ENCODE results near the gene RPL19. TPM values are rescaled to one million over a fixed set of nuclear protein-coding genes. Genes with fewer than 3 reads are reported as not detected.

Gene RPL19
- total RNA-seq, 6 donors from 2014 or later: 1,356 to 1,902 (median 1,599) TPM

DNA sequence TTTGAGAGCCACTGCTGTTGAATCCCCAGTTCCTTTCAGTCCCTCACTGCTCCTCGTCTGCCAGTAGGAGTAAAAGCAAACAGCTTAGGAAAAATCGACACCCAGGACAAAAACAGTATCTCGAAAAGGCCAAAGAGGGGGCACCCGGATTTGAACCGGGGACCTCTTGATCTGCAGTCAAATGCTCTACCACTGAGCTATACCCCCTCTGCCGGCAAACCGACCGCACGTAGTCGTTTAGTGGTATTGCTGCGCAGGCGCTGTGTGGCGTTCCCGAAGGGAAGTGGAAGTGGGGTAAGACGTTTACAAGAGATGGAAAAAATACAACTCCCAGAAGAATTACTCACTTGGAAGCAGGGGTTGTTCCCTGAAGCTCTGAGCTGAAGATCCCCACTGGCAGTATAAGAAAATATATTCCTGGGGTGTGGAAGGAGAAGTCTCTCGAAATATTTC lies 46.5 kb upstream of the RPL19 start:
- DNase-seq (peak; percentile 89 to 91), ATAC-seq (ENCODE audit: low FRiP score in 2 of 2) (peak; percentile 90 to 93)
- 0 to 1% methylated on average over 15 to 16 of the region's 16 CpGs for WGBS, 2 donors
- H3K27ac ChIP-seq: peak overlapping the region; percentile 81 to 98 (median 90)
- peaks cover 16 to 35% (median 25%) of the 10 kb centered on the region in 4 donors for H3K4me1 ChIP-seq
- H3K4me3 ChIP-seq: peak overlapping the region; percentile 63 to 85 (median 74)
- H3K9me3 ChIP-seq: no peaks in the 10 kb centered on the region
- peaks cover 0 to 16% (median 8%) of the 10 kb centered on the region in 4 donors for H3K27me3 ChIP-seq
- TF ChIP-seq POLR2A (IDR thresholded peaks at IDR 0.05): peak in 1 of 4 donors; percentile 36
- no peak for TF ChIP-seq EP300 (IDR thresholded peaks at IDR 0.05)
- peak; percentile 32 to 53 for TF ChIP-seq POLR2AphosphoS5 (IDR thresholded peaks at IDR 0.05)
- TF ChIP-seq, protein P1, sequence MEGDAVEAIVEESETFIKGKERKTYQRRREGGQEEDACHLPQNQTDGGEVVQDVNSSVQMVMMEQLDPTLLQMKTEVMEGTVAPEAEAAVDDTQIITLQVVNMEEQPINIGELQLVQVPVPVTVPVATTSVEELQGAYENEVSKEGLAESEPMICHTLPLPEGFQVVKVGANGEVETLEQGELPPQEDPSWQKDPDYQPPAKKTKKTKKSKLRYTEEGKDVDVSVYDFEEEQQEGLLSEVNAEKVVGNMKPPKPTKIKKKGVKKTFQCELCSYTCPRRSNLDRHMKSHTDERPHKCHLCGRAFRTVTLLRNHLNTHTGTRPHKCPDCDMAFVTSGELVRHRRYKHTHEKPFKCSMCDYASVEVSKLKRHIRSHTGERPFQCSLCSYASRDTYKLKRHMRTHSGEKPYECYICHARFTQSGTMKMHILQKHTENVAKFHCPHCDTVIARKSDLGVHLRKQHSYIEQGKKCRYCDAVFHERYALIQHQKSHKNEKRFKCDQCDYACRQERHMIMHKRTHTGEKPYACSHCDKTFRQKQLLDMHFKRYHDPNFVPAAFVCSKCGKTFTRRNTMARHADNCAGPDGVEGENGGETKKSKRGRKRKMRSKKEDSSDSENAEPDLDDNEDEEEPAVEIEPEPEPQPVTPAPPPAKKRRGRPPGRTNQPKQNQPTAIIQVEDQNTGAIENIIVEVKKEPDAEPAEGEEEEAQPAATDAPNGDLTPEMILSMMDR (IDR thresholded peaks at IDR 0.05): peak in 3 of 6 experiments; percentile 16 to 26 (median 25)
- no peaks in the 10 kb centered on the region for H3K36me3 ChIP-seq

DNA sequence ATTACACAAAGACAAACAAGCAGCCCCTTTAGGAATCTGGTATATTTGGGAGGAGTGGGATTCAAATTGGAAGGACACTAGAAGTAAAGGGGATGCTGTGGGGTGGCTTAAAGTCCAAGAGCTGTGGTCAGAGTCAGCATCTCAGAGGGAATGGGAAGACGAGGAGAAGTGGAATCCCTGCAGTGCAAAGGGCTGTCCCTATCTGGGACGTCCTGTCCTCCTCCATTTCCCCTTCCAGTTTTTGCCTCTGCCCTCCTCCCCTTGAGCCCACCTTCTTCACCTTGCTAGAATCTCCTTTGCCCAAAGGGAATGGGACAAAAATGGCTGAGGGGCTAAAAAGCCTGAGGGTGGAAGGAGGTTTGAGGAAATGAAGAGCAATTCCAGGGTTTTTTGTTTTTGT lies 44.4 kb upstream of the RPL19 start:
- 45 to 67% methylated on average over 2 of the region's 2 CpGs for WGBS, 2 donors
- ATAC-seq (ENCODE audit: low FRiP score in 2 of 2): no peak

DNA sequence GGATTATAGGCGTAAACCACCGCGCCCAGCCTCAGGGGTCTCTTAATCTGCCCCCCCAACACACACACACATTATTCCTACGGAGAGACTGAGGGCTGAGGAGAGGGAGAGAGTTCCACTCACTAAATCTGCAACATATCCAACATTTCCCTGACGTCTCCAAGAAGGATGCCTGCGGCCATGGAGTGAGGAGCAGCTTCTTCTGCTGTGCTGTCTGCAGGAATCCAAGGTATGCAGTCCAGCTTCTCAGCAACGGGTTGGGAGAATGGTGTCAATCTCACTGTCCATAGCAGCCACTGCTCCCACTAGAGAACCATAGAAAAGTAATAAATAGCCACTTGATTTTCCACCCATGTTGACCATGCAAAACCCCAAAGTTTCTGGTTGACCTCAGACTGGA lies 43.6 kb upstream of the RPL19 start:
- Histone ChIP-seq H3K27me3 (peaks cover 0 to 5% (median 1%) of the 10 kb centered on the region in 4 donors), H3K36me3 (no peaks in the 10 kb centered on the region), H3K9me3 (no peaks in the 10 kb centered on the region), H3K27ac (no peak overlapping the region), H3K4me3 (no peak overlapping the region), H3K4me1 (peaks cover 12 to 28% (median 19%) of the 10 kb centered on the region in 4 donors)
- ATAC-seq (ENCODE audit: low FRiP score in 2 of 2): no peak
- WGBS, 2 donors: 45 to 82% methylated on average over 4 to 7 of the region's 7 CpGs
- no peak for TF ChIP-seq POLR2AphosphoS5 (IDR thresholded peaks at IDR 0.05)
- TF ChIP-seq, protein P1 (IDR thresholded peaks at IDR 0.05): no peak
- TF ChIP-seq EP300 (IDR thresholded peaks at IDR 0.05): no peak
- TF ChIP-seq POLR2A (IDR thresholded peaks at IDR 0.05): no peak
- no peak for DNase-seq

More for the DNA sequence above, 44.4 kb upstream of the RPL19 start:
- no peak for TF ChIP-seq POLR2A (IDR thresholded peaks at IDR 0.05)
- no peak for TF ChIP-seq EP300 (IDR thresholded peaks at IDR 0.05)
- TF ChIP-seq, protein P1 (IDR thresholded peaks at IDR 0.05): no peak
- TF ChIP-seq POLR2AphosphoS5 (IDR thresholded peaks at IDR 0.05): no peak
- H3K36me3 ChIP-seq: no peaks in the 10 kb centered on the region
- no peak overlapping the region for H3K27ac ChIP-seq
- peaks cover 0 to 14% (median 7%) of the 10 kb centered on the region in 4 donors for H3K27me3 ChIP-seq
- no peak for DNase-seq
- H3K9me3 ChIP-seq: no peaks in the 10 kb centered on the region
- no peak overlapping the region for H3K4me3 ChIP-seq
- H3K4me1 ChIP-seq: peaks cover 16 to 35% (median 25%) of the 10 kb centered on the region in 4 donors

DNA sequence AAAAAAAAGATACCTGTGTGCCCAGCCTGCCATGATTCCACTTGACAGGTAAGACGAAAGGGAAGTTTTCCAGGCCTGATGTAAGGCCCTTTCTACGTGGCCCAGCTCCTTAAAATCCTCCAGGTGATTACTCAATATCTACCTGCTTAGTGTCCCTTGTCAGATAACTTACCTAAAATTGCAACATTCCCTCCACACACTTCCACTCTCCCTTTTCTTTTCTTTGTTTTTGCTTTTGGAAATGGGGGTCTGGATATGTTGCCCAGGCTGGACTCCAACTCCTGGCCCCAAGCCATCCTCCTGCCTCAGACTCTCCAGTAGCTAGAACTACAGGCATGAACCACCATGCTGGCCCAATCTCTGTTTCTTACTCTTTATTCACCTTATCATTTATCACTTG lies 41.5 kb upstream of the RPL19 start:
- Histone ChIP-seq H3K4me1 (peaks cover 0 to 6% (median 2%) of the 10 kb centered on the region in 4 donors), H3K9me3 (no peaks in the 10 kb centered on the region), H3K4me3 (no peak overlapping the region), H3K36me3 (no peaks in the 10 kb centered on the region), H3K27me3 (no peaks in the 10 kb centered on the region), H3K27ac (no peak overlapping the region)
- ATAC-seq (ENCODE audit: low FRiP score in 2 of 2) (no peak), DNase-seq (no peak)
- 60 to 81% methylated on average over 2 of the region's 2 CpGs for WGBS, 2 donors
- TF ChIP-seq POLR2A (IDR thresholded peaks at IDR 0.05) (no peak), EP300 (IDR thresholded peaks at IDR 0.05) (no peak), POLR2AphosphoS5 (IDR thresholded peaks at IDR 0.05) (no peak)
- TF ChIP-seq, protein P1 (IDR thresholded peaks at IDR 0.05): no peak

DNA sequence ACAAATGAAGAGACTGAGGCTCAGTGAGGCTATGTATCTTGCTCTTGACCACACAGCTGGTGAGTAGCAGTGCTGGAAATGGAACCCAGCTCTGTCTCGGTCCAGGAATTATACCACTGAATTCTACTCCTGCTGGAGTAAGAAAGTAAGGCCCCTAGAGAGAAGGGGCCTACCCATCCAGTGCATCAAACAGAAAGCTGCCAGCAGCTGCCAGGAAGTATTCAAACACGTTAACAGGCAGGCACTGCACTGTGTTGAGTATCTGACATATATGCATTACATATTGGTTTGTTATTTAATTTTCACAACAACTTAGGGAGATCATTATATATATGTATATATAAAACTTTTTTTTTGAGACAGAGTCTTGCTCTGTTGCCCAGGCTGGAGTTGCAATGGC lies 38.1 kb upstream of the RPL19 start:
- peaks cover 12 to 19% (median 17%) of the 10 kb centered on the region in 4 donors for H3K4me1 ChIP-seq
- ATAC-seq (ENCODE audit: low FRiP score in 2 of 2) (no peak), DNase-seq (no peak)
- peaks cover 0 to 8% (median 2%) of the 10 kb centered on the region in 4 donors for H3K27me3 ChIP-seq
- H3K36me3 ChIP-seq: no peaks in the 10 kb centered on the region
- H3K9me3 ChIP-seq: no peaks in the 10 kb centered on the region
- TF ChIP-seq, protein P1 (IDR thresholded peaks at IDR 0.05): no peak
- TF ChIP-seq POLR2A (IDR thresholded peaks at IDR 0.05) (no peak), EP300 (IDR thresholded peaks at IDR 0.05) (no peak), POLR2AphosphoS5 (IDR thresholded peaks at IDR 0.05) (no peak)
- WGBS, 2 donors: 58 to 67% methylated on average over 2 of the region's 2 CpGs
- no peak overlapping the region for H3K27ac ChIP-seq
- H3K4me3 ChIP-seq: no peak overlapping the region
